Mesenchymal stem cell (in vitro differentiated cells and primary cell): ENCODE results near the gene PECR.

Source experiments
- DNase-seq: peaks from one replicate; pipeline ENCODE4 v3.0.0-alpha.2; 2013
- H2AFZ ChIP-seq: one replicate; pipeline ENCODE4 v1.6.1; 2013; ENCODE audit warnings: low read depth, mild to moderate bottlenecking, control low read depth, inconsistent platforms, low read length, moderate library complexity
- H2AK5ac ChIP-seq: 2 replicates; pipeline ENCODE4 v1.6.1; 2013; ENCODE audit warnings: low read length, moderate library complexity, mild to moderate bottlenecking, inconsistent platforms; ENCODE audit not compliant: severe bottlenecking
- H2BK120ac ChIP-seq: one replicate; pipeline ENCODE4 v1.6.1; 2013; ENCODE audit warnings: low read depth, mild to moderate bottlenecking, inconsistent platforms, low read length, moderate library complexity
- H2BK12ac ChIP-seq, 2 experiments: one replicate each; pipeline ENCODE4 v1.6.1; 2013; ENCODE audit warnings: inconsistent platforms in 2 of 2, low read length in 2 of 2, mild to moderate bottlenecking in 2 of 2, moderate library complexity in 2 of 2, control low read depth in 1 of 2
- H2BK15ac ChIP-seq: one replicate; pipeline ENCODE4 v1.6.1; 2013; ENCODE audit warnings: mild to moderate bottlenecking, low read depth, inconsistent platforms; ENCODE audit not compliant: poor library complexity, severe bottlenecking
- H2BK5ac ChIP-seq: 2 replicates; pipeline ENCODE4 v1.6.1; 2013; ENCODE audit warnings: low read depth, mild to moderate bottlenecking, low read length, control low read depth, inconsistent platforms; ENCODE audit not compliant: poor library complexity, severe bottlenecking
- H3K14ac ChIP-seq, 2 experiments: one replicate each; pipeline ENCODE4 v1.6.1; 2013; ENCODE audit warnings: inconsistent platforms in 2 of 2, low read length in 2 of 2, control low read depth in 1 of 2, mild to moderate bottlenecking in 1 of 2, moderate library complexity in 1 of 2
- H3K18ac ChIP-seq, 2 experiments: one replicate each; pipeline ENCODE4 v1.6.1; 2013; ENCODE audit warnings: inconsistent platforms in 2 of 2, low read length in 2 of 2, control low read depth in 1 of 2, low read depth in 1 of 2, mild to moderate bottlenecking in 1 of 2
- H3K23ac ChIP-seq, 2 experiments: one replicate each; pipeline ENCODE4 v1.6.1; 2013; ENCODE audit warnings: inconsistent platforms in 2 of 2, low read length in 2 of 2, mild to moderate bottlenecking in 2 of 2, moderate library complexity in 2 of 2, control low read depth in 1 of 2
- H3K27ac ChIP-seq: 2 replicates; pipeline ENCODE4 v1.5.1; 2013; ENCODE audit warnings: mild to moderate bottlenecking, moderate library complexity, low read length, control low read depth, inconsistent platforms; ENCODE audit not compliant: poor library complexity, severe bottlenecking
- H3K27me3 ChIP-seq, 2 experiments: 2 replicates each; pipeline versions ENCODE4 v1.6.1 to v1.7.0; 2013; ENCODE audit warnings: low read length in 2 of 2, mild to moderate bottlenecking in 2 of 2, moderate library complexity in 2 of 2, control low read depth in 1 of 2, inconsistent platforms in 1 of 2; ENCODE audit not compliant: control insufficient read depth in 1 of 2, insufficient read depth in 1 of 2
- H3K36me3 ChIP-seq, 2 experiments: 2 replicates each; pipeline versions ENCODE4 v1.6.1 to v1.7.0; 2013; ENCODE audit warnings: low read length in 2 of 2, control low read depth in 1 of 2, inconsistent platforms in 1 of 2, low read depth in 1 of 2, mild to moderate bottlenecking in 1 of 2; ENCODE audit not compliant: insufficient read depth in 2 of 2, control insufficient read depth in 1 of 2
- H3K4ac ChIP-seq, 2 experiments: one replicate each; pipeline ENCODE4 v1.6.1; 2013; ENCODE audit warnings: inconsistent platforms in 2 of 2, low read length in 2 of 2, mild to moderate bottlenecking in 2 of 2, moderate library complexity in 2 of 2, control low read depth in 1 of 2, low read depth in 1 of 2
- H3K4me1 ChIP-seq: 2 replicates; pipeline ENCODE4 v1.6.1; 2013; ENCODE audit warnings: low read depth, low read length, control low read depth; ENCODE audit not compliant: control insufficient read depth, insufficient read depth
- H3K4me2 ChIP-seq: 2 replicates; pipeline ENCODE4 v1.6.1; 2013; ENCODE audit warnings: low read length, mild to moderate bottlenecking, inconsistent platforms; ENCODE audit not compliant: poor library complexity, severe bottlenecking
- H3K4me3 ChIP-seq, 2 experiments: 2 replicates each; pipeline versions ENCODE4 v1.5.1 to v1.7.0; 2013; ENCODE audit warnings: low read length in 2 of 2, mild to moderate bottlenecking in 2 of 2, control low read depth in 1 of 2, low read depth in 1 of 2; ENCODE audit not compliant: insufficient read depth in 1 of 2
- H3K79me1 ChIP-seq: replicated peaks from 2 replicates; pipeline ENCODE4 v1.6.1; 2013; ENCODE audit warnings: mild to moderate bottlenecking, control low read depth, low read length, inconsistent platforms; ENCODE audit not compliant: poor library complexity, severe bottlenecking
- H3K9ac ChIP-seq: 2 replicates; pipeline ENCODE4 v1.7.0; 2013; ENCODE audit warnings: mild to moderate bottlenecking, low read length, moderate library complexity
- H3K9me3 ChIP-seq: 2 replicates; pipeline ENCODE4 v1.7.0; 2013; ENCODE audit warnings: mild to moderate bottlenecking, low read length; ENCODE audit not compliant: control insufficient read depth
- H4K8ac ChIP-seq: one replicate; pipeline ENCODE4 v1.6.1; 2013; ENCODE audit warnings: inconsistent platforms, mild to moderate bottlenecking, low read length, moderate library complexity
- H4K91ac ChIP-seq: one replicate; pipeline ENCODE4 v1.6.1; 2013; ENCODE audit warnings: mild to moderate bottlenecking, low read length, inconsistent platforms
- WGBS: methylation state at CpG from one replicate; pipeline ENCODE4 v1.1.7; 2013; ENCODE audit warnings: mixed read lengths; 5-methylcytosine and 5-hydroxymethylcytosine counted together

PECR gene

GRCh38 chr2:216017365-216017764 is 64.2 kb downstream of the PECR start:
- Histone ChIP-seq H4K8ac (peak overlapping the region; percentile 37), H2BK5ac (no peak overlapping the region), H3K79me1 (no peaks in the 10 kb centered on the region), H3K27ac (no peak overlapping the region), H3K4me3 (no peak overlapping the region), H3K27me3 (no peaks in the 10 kb centered on the region), H3K4ac (no peak overlapping the region), H3K14ac (no peak overlapping the region), H3K9me3 (no peaks in the 10 kb centered on the region), H3K18ac (no peak overlapping the region), H2AK5ac (no peak overlapping the region), H3K36me3 (no peaks in the 10 kb centered on the region), H2BK15ac (no peak overlapping the region), H3K23ac (no peak overlapping the region), H3K9ac (no peak overlapping the region), H2BK12ac (no peak overlapping the region), H3K4me2 (no peak overlapping the region), H2BK120ac (no peak overlapping the region), H3K4me1 (peaks cover 4% of the 10 kb centered on the region), H2AFZ (no peak overlapping the region), H4K91ac (no peak overlapping the region)
- peak; percentile 40 for DNase-seq
- WGBS: 78% methylated on average over 4 of the region's 4 CpGs

- Histone ChIP-seq H3K4ac (no peak overlapping the region), H3K4me2 (no peak overlapping the region), H3K36me3 (no peaks in the 10 kb centered on the region), H3K14ac (no peak overlapping the region), H2BK5ac (no peak overlapping the region), H2BK15ac (no peak overlapping the region), H2BK120ac (no peak overlapping the region), H3K79me1 (no peaks in the 10 kb centered on the region), H3K27ac (no peak overlapping the region), H3K18ac (no peak overlapping the region), H3K23ac (no peak overlapping the region), H4K8ac (no peak overlapping the region), H3K9ac (no peak overlapping the region), H3K27me3 (no peaks in the 10 kb centered on the region), H4K91ac (no peak overlapping the region), H3K4me1 (peaks cover 4% of the 10 kb centered on the region), H3K9me3 (no peaks in the 10 kb centered on the region), H2BK12ac (no peak overlapping the region), H2AFZ (no peak overlapping the region), H3K4me3 (no peak overlapping the region), H2AK5ac (no peak overlapping the region)
- no peak for DNase-seq
- WGBS: no CpG with 5 or more reads among the region's 1 CpG
Measured at GRCh38 chr2:216016581-216016980, 65.0 kb downstream of the PECR start.

GRCh38 chr2:216015722-216016464 is 65.7 kb downstream of the PECR start:
- 93% methylated on average over 5 of the region's 5 CpGs for WGBS

GRCh38 chr2:216014986-216015385 is 66.6 kb downstream of the PECR start:
- Histone ChIP-seq H3K23ac (no peak overlapping the region), H2AFZ (no peak overlapping the region), H3K27me3 (no peaks in the 10 kb centered on the region), H3K9ac (no peak overlapping the region), H3K4me1 (peaks cover 4% of the 10 kb centered on the region), H3K27ac (no peak overlapping the region), H4K91ac (peak overlapping the region; percentile 52), H2AK5ac (no peak overlapping the region), H3K4me2 (no peak overlapping the region), H2BK12ac (no peak overlapping the region), H3K36me3 (no peaks in the 10 kb centered on the region), H4K8ac (no peak overlapping the region), H3K14ac (no peak overlapping the region), H2BK15ac (no peak overlapping the region), H3K4me3 (no peak overlapping the region), H3K9me3 (no peaks in the 10 kb centered on the region), H3K18ac (no peak overlapping the region), H3K4ac (no peak overlapping the region), H2BK120ac (no peak overlapping the region), H2BK5ac (no peak overlapping the region), H3K79me1 (no peaks in the 10 kb centered on the region)
- 97% methylated on average over 23 of the region's 23 CpGs for WGBS
- no peak for DNase-seq

More at GRCh38 chr2:216015722-216016464, 65.7 kb downstream of the PECR start:
- Histone ChIP-seq H3K36me3 (no peaks in the 10 kb centered on the region), H2BK5ac (no peak overlapping the region), H3K4me1 (peaks cover 4% of the 10 kb centered on the region), H3K9me3 (no peaks in the 10 kb centered on the region), H3K23ac (no peak overlapping the region), H4K91ac (no peak overlapping the region), H3K4me2 (no peak overlapping the region), H3K9ac (no peak overlapping the region), H3K4me3 (no peak overlapping the region), H3K18ac (no peak overlapping the region), H2BK120ac (no peak overlapping the region), H3K4ac (no peak overlapping the region), H2AFZ (no peak overlapping the region), H2AK5ac (no peak overlapping the region), H2BK15ac (no peak overlapping the region), H3K79me1 (no peaks in the 10 kb centered on the region), H3K14ac (no peak overlapping the region), H2BK12ac (no peak overlapping the region), H3K27ac (no peak overlapping the region), H3K27me3 (no peaks in the 10 kb centered on the region), H4K8ac (no peak overlapping the region)
- DNase-seq: no peak
